Vagina (tissue), 2 donors: ENCODE data around the gene ZC3H12D. TPM values are rescaled to one million over a fixed set of nuclear protein-coding genes. Genes with fewer than 3 reads are reported as not detected.

Experiments
- DNase-seq, 2 donors: peaks; one replicate each; pipeline ENCODE4 v3.0.0-alpha.2; 2017; ENCODE audit errors: extremely low spot score in 2 of 2
- H3K27ac ChIP-seq: fragments of 200-600 bp; sonication (generic); one replicate; pipeline ENCODE4 v1.5.1; 2019
- H3K27me3 ChIP-seq: fragments of 200-600 bp; sonication (generic); one replicate; pipeline ENCODE4 v1.5.1; 2019
- H3K36me3 ChIP-seq, 2 donors: fragments of 200-600 bp; sonication (generic); one replicate each; pipeline ENCODE4 v1.5.1; 2017 to 2019
- H3K4me1 ChIP-seq: fragments of 200-600 bp; sonication (generic); one replicate; pipeline ENCODE4 v1.5.1; 2019
- H3K4me3 ChIP-seq, 2 donors: fragments of 200-600 bp; sonication (generic); 1 replicate in 1 of 2; 2 replicates in 1 of 2; pipeline ENCODE4 v1.5.1; 2016 to 2019
- H3K9me3 ChIP-seq: fragments of 200-600 bp; sonication (generic); one replicate; pipeline ENCODE4 v1.5.1; 2019
- CTCF ChIP-seq, 3 experiments: fragments of 450-650 bp in 2 of 3; fragments of 200-600 bp in 1 of 3; sonication (generic) in 1 of 3; IDR thresholded peaks; one replicate each; pipeline ENCODE4 v1.5.1; 2017 to 2019; ENCODE audit warnings: antibody characterized with exemption in 3 of 3, mild to moderate bottlenecking in 2 of 3, moderate library complexity in 2 of 3
- POLR2A ChIP-seq, 2 donors: fragments of 450-650 bp; IDR thresholded peaks; one replicate each; pipeline ENCODE4 v1.6.1; 2017; ENCODE audit warnings: antibody characterized with exemption in 2 of 2, mild to moderate bottlenecking in 2 of 2, moderate library complexity in 2 of 2
- POLR2AphosphoS5 ChIP-seq, 2 donors: sonication (generic); formaldehyde crosslinking; IDR thresholded peaks; one replicate each; pipeline ENCODE4 v1.9.0; 2017; ENCODE audit warnings: antibody characterized with exemption in 2 of 2, mild to moderate bottlenecking in 2 of 2, low read depth in 1 of 2; ENCODE audit not compliant: insufficient read depth in 1 of 2
- intact Hi-C: fragments of 100-400 bp; cut with DNase I; formaldehyde crosslinking; loops from one replicate; pipeline ENCODE4 v1.15.1; 2023
- total RNA-seq: library from RNA; depleted of rRNA; stranded (reverse); fragments of >200 nt; gene quantifications from one replicate; pipeline ENCODE4 v1.2.3, GENCODE V29; 2016

ZC3H12D gene
- total RNA-seq, 1 donor from 2014 or later = 2.2 TPM

- Histone ChIP-seq H3K27me3 (no peaks in the 10 kb centered on the region), H3K9me3 (no peaks in the 10 kb centered on the region), H3K4me1 (peaks cover 37% of the 10 kb centered on the region), H3K4me3 (peak overlapping the region; percentile 41 to 67), H3K36me3 (no peaks in the 10 kb centered on the region), H3K27ac (no peak overlapping the region)
- TF ChIP-seq CTCF (IDR thresholded peaks at IDR 0.05) (no peak), POLR2AphosphoS5 (IDR thresholded peaks at IDR 0.05; ENCODE audit: insufficient read depth in 1 of 2, low read depth in 1 of 2) (no peak), POLR2A (IDR thresholded peaks at IDR 0.05) (no peak)
- DNase-seq = no peak
- intact Hi-C loops = no loop called here
Measured at GRCh38 chr6:149449831-149450678, 34.8 kb downstream of the ZC3H12D start.

- intact Hi-C loops = no loop called here
- no peak overlapping the region for H3K27ac ChIP-seq
- no peaks in the 10 kb centered on the region for H3K36me3 ChIP-seq
- no peaks in the 10 kb centered on the region for H3K9me3 ChIP-seq
- no peak overlapping the region for H3K4me3 ChIP-seq
- TF ChIP-seq POLR2AphosphoS5 (IDR thresholded peaks at IDR 0.05; ENCODE audit: insufficient read depth in 1 of 2, low read depth in 1 of 2) (no peak), POLR2A (IDR thresholded peaks at IDR 0.05) (no peak), CTCF (IDR thresholded peaks at IDR 0.05) (no peak)
- H3K27me3 ChIP-seq = no peaks in the 10 kb centered on the region
- H3K4me1 ChIP-seq = peaks cover 25% of the 10 kb centered on the region
- no peak for DNase-seq
Measured at GRCh38 chr6:149448821-149449453, 35.9 kb downstream of the ZC3H12D start.

GRCh38 chr6:149446791-149447376 lies 37.9 kb downstream of the ZC3H12D start:
- no peak for DNase-seq
- no peaks in the 10 kb centered on the region for H3K36me3 ChIP-seq
- peaks cover 17% of the 10 kb centered on the region for H3K4me1 ChIP-seq
- intact Hi-C loops = no loop called here
- no peak overlapping the region for H3K27ac ChIP-seq
- no peaks in the 10 kb centered on the region for H3K27me3 ChIP-seq
- H3K4me3 ChIP-seq = no peak overlapping the region
- no peaks in the 10 kb centered on the region for H3K9me3 ChIP-seq
- TF ChIP-seq POLR2AphosphoS5 (IDR thresholded peaks at IDR 0.05; ENCODE audit: insufficient read depth in 1 of 2, low read depth in 1 of 2) (no peak), POLR2A (IDR thresholded peaks at IDR 0.05) (no peak), CTCF (IDR thresholded peaks at IDR 0.05) (no peak)

GRCh38 chr6:149445573-149445972 lies 39.2 kb downstream of the ZC3H12D start:
- Histone ChIP-seq H3K27me3 (no peaks in the 10 kb centered on the region), H3K27ac (no peak overlapping the region), H3K36me3 (no peaks in the 10 kb centered on the region), H3K4me3 (no peak overlapping the region), H3K4me1 (peaks cover 4% of the 10 kb centered on the region), H3K9me3 (no peaks in the 10 kb centered on the region)
- DNase-seq = no peak
- intact Hi-C loops = no loop called here
- TF ChIP-seq POLR2AphosphoS5 (IDR thresholded peaks at IDR 0.05; ENCODE audit: insufficient read depth in 1 of 2, low read depth in 1 of 2) (no peak), POLR2A (IDR thresholded peaks at IDR 0.05) (no peak), CTCF (IDR thresholded peaks at IDR 0.05) (no peak)
